HG02884 (cell line): ENCODE results near the gene MORN2.
"Not testable (repeated sequence)": the region's sequence is repeated elsewhere in the genome, so short reads cannot be mapped to it uniquely, and the experiment has no call there.

Source experiments
- ATAC-seq: cut with Tn5 transposase; IDR thresholded peaks from one replicate; pipeline ENCODE4 v1.9.1; 2021; ENCODE audit warnings: mild to moderate bottlenecking, moderate library complexity; ENCODE audit not compliant: unreplicated experiment

The MORN2 gene

DNA sequence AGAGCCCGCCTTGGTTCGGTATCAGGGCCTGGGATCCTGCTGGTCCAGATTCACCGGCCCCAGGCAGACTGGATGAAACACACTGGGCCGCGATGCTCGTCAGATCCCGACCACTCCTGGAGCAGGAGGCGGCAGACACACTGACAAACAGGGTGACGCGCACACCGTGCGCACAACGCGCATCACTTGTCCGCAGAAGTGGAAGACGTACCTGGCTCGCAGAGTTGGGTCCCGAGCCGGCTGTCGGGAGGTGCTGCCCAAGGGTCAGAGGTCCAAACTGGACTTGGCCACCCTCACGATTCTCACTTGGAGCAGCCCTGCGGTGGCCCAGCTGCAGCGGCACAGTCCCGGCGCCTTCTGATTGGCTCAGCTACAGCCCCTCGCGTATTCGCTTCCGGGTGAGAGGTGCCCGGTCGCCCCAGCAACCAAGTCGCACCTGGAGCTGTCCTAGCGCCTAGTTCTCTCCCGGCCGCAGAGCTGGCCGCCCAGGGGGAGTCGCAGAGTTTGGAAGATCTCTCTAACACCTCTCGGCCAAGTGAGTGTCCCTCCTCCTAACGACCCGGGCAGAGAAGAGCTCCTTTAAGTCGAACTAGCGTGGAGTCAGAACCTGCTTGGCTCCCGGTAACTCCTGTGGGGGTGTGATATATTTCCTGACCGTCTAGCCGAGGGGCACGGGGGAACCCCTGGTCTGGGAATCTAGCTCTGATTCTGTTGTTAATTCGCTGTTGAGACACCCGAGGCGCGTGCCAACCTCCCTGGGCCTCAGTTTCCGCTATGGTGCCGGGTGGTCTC is at the start of gene MORN2, which contains the start of gene DHX57:
Gene MORN2 (plus strand): TSS at position 401 of the 792 bp plus-strand sequence.
Gene DHX57 (minus strand): TSS at position 359 of the 792 bp plus-strand sequence. CDS start 7,529 bp downstream, outside the sequence.
- ATAC-seq: peak; percentile 100

DNA sequence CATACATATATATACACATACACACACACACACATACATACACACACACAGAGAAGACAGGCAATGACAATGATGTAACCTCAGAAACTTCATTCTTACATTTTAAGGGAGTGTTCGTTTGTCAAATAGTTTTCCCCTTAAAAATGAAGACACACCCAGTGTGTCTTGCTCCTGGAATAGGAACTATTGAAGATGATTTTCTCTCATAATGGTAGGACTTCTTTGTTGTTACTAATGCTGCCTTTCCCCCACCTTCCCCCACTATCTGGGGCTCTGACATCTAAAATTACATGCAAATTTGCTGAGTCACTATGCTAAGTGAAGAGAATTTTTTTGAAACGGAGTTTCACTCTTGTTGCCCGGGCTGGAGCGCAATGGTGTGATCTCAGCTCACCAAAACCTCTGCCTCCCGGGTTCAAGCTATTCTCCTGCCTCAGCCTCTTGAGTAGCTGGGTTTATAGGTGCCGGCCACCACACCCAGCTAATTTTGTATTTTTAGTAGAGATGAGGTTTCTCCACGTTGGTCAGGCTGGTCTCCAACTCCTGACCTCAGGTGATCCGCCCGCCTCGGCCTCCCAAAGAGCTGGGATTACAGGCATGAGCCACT is 48.1 kb upstream of the MORN2 start:
- ATAC-seq: not testable (repeated sequence)

DNA sequence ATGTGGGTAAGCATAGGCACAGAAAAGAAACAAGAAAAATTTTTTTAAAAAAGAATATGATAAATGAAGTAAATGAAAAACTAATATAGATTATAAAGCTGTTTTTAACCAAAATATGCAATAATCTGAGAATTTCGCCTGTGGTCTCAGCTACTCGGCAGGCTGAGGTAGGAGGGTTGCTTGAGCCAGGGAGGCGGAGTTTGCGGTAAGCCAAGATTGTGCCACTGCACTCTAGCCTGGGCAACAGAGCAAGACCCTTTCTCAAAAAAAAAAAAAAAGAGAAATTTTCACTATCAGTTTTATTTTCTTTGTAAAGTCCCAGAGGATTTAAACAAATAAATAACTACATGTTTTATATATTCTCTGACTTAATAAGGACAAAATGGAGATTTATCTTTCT is 47.3 kb upstream of the MORN2 start:
- no peak for ATAC-seq

DNA sequence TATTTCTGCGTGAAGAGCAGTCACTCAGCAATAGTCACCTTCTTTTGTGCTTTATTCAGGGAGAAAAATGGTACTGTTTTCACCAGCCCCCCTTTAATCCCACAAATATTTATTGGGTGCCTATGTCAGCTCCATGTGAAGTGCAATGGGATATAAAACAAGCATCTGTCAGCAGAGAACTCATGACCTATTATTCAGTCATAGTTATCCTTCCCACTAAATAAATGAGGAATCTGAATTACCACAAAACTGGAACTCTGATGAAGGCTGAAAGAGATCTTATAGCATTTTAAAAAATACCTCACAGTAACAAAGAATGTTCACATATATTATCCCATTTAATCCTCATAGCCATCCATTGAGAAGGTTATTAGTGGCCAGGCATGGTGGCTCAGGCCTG is 45.8 kb upstream of the MORN2 start:
- ATAC-seq: no peak

DNA sequence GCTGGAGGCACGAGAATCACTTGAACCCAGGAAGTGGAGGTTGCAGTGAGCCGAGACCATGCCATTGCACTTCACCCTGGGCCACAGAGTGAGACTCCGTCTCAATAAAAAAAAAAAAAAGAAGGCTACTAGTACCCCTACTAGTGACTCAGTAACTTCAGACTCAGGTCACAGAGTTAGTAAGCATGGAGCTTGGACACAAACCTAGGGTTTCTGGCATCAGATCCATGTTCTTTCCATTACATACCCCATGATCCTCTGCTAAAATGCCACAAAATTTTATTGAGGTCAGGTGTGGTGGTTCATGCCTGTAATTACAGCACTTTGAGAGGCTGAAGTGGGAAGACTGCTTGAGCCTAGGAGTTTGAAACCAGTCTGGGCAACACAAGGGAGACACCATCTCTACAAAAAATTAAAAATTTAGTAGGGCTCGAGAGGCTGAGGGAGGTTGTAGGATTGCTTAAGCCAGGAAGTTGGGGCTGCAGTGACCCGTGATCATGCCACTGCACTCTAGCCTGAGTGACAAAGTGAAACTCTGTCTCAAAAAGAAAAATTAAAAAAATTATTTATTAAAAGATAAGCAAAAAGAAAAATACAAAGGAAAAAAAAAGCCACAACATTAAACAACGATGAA is 45.1 kb upstream of the MORN2 start:
- no peak for ATAC-seq

DNA sequence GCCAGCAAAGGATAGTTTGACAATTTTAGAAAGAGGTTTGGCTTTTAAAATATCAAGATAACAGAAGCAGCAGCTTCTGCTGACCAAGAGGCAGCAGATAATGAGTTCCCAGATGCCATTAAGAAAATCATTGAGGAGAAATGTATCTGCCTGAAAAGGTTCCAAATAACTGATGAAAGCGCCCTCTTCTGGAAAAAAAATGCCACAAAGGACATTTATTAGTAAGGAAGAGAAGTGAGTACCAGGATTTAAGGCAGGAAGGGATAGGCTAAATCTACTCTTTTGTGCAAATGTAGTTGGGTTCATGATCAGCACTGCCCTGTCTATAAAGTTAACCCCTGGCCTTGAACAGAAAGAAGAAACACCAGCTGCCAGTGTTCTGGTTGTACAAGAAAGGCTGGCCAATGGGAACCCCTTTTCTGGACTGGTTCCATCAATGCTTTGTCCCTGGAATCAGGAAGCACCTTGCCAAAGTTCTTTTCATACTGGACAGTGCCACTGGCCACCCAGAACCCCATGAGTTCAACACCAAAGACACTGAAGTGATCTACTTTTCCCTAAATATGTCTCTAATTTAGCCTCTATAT is 40.7 kb upstream of the MORN2 start:
- no peak for ATAC-seq

DNA sequence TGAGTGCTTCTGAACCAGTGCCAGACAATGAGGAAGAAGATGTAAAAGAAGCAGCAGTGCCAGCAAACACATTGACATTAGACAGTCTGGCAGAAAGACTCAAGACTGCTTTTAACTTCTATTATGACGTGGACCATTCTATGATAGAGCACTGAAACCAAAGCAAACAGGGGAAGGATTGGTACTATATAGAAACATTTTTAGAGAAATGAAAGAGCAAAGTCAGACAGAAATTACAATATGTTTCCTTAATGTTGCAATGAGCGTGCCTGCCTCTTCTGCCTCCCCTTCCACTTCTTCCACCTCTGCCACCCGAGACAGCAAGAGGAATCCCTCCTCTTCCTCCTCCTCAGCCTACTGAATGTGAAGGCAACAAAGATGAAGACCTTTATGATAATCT is 39.8 kb upstream of the MORN2 start:
- ATAC-seq: peak; percentile 92

DNA sequence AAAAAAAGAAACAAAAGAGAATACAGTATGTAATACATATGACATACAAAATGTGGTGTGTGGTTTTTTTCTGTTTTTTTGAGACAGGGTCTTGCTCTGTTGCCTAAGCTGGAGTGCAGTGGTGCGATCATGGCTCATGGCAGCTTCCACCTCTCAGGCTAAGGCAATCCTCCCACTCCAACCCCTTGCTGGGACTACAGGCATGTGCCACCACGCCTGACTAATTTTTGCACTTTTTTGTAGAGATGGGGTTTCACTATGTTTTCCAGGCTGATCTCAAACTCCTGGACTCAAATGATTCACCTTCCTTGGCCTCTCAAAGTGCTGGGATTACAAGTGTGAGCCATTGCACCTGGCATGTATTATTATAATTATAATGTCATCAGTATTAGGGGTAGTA is 39.0 kb upstream of the MORN2 start:
- ATAC-seq: no peak

DNA sequence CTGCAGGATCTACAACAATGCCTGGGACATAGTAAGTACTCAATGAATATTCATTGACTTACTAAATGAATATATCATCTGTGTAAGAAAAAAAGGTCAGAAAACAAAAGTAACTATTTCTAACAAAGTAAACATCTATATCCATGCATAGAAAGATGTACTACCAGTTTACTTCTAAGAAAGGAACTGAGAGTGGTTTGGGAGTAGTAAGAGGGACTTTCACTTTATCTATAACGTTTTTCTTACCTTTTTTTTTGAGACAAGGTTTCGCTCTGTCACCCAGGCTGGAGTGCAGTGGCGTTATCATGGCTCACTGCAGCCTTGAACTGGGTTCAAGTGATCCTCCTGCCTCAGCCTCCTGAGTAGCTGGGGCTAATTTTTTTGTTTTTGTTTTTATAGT is 25.7 kb upstream of the MORN2 start:
- ATAC-seq: peak; percentile 85

DNA sequence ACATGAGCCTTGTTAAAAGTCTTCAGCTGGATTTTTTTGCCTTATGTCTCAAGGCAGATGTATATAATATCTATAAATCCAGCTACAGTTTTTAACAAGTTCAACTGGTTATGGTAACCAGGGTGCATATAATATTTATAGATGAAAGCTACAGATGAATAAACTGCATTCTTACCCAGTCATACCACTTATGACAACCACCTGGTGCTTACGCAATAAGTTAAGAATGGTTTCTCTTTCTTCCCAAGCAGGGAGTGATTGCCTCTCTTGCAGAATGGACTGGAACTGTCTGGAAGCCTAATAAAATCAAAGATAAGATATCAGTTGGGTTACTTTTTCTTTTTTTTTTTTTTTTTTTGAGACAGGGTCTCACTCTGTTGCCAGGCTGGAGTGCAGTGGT is 19.6 kb upstream of the MORN2 start:
- no peak for ATAC-seq

DNA sequence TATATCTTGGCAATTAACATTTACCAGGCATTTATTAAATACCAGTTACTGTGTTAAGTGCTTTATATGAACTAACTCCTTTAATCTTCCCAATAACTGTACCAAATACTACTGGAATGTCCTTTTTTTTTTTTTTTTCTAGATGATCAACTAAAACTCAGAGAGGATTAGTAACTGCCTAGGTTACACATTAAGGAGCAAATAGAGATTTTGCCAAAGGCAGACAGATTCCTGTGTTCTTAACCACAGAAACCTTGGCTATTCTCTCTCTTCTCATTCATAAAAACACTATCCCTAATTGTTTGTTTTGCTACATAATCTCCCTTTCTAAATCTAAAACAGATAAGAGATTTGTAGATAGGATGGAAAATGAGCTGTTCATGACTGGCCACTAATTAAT is 13.3 kb upstream of the MORN2 start:
- ATAC-seq: no peak

DNA sequence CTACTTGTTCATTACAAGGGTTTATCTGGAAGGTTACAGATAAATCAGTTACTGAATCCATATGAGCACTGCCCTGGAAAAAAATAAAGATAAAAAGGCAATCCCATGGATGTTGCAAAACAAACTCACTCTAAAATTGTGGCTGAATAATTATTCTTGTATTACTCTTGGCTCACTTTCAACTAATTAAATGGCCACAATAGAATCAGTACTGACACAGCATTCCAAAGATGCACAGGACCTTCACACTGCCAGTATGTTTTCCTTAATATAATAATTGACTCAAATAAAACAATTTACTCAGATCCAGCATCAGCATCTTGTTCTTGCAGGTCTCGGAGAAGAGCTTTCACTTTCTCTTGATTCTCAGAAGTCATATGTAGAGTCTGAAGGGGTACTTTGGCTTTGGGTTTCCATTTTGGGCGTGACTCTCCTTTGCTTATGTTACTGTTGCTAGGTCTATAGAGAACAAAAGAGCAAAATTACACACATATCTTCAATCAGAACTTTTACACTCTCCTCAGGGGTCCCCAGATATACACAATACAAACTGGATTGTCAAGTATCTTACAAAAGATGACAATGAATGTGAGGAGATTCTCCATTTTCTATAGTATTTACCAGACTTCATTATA is 12.6 kb upstream of the MORN2 start:
- ATAC-seq: no peak

DNA sequence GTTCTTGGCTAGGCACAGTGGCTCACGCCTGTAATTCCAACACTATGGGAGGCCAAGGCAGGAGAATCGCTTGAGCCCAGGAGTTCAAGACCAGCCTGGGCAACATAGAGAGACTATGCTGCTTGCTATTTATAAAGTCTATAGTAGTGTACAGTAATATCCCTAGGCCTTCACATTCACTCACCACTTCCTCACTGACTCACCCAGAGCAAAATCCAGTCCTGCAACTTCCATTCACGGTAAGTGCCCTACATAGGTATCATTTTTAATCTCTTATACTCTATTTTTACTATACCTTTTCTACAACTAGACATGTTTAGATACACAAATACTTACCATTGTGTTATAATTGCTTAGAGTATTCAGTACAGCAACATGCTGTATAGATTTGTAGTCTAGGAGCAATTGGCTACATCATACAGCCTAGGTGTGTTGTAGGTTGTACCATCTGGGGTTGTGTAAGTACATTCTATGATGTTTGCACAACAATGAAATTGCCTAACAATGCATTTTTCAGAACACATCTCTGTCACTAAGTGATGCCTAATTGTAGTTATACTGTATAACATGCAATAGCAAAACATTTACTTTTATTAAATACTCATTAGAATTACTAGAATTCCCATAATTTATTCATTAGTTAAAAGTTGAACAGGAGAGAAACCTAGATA is 8.9 kb upstream of the MORN2 start:
- ATAC-seq: no peak

DNA sequence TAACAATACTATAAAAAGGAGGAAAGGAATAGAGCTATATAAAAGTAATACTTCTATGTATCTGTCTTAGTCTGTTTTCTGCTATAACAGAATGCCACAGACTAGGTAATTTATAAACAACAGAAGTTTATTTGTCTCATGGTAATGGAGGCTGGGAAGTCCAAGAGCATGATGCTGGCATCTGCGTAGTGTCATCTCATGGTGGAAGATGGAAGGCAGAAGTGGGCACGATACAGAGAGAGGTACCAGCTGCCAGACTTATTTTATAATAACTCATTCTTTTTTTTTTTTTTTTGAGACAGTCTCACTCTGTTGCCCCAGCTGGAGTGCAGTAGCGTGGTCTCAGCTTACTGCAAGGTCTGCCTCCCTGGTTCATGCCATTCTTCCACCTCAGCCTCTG is 4.3 kb upstream of the MORN2 start:
- ATAC-seq: no peak

DNA sequence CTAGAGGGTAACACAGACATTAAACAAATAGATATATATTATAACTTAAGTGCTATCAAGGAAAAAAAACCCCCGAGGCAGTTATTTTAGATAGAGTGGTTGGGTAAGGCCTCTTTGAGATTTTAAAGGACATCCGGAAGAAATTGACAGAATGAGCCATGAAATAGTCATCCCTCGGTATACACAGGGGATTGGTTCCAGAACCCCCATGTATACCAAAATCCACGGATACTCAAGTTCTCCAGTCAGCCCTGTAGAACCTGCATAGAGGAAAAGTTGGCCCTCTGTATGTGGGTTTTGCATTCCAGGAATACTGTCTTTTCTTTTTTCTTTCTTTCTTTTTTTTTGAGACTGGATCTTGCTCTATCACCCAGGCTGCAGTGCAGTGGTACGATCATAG is 2.0 kb upstream of the MORN2 start:
- no peak for ATAC-seq

DNA sequence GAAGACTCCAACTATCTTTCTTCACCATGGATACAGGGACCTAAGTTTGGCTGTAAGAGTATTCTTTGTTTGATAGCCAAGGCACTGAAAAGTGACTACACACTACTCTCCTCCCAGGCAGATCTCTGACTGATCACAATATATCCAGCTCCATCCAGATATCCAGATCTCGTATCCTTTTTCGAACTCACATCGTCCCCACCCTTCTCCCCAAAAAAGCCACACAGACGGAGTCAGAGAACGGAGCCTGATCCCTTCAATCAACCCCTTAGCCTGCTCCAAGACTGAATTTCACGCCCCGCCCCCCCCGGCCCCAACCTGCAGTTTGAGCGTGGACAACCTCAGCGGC is 575 bp upstream of the MORN2 start:
- no peak for ATAC-seq

DNA sequence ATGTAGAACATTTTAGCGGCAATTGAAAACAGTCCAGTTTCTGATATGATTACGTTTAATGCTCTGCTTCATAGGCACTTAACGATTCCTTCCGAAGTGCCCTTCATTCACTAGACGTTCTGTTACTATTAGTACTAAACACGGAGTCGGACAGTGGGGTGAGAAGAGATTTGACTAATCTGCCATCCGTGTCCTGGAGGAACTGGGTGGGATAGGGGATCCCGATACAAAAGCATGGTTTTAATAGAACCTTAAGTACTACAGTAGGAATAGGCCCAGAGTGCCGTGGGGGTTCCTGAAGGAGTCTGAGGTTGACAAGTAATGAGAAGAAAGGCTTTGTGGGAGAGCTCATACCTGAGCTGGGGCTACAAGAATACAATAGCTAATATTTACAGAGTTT is 631 bp downstream of the MORN2 start:
- ATAC-seq: no peak

DNA sequence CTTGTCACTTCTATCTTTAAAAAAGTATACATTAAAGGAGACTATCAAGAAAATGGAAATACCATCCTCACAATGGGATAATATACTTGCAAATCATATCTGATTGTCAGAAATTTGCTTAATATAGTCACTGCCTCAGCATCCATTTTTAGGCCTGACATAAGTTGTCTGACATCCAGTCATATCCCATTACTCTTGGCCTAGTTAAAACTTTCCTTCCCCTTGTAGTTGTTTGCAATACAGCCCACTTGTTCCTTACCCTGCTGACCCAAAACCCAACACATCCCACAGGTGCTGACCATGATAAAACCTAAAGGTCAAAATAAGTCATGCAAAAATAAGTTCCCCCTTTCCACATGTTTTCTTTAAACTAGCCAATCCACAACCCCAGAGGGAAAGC is 10.3 kb downstream of the MORN2 start:
- ATAC-seq: no peak

DNA sequence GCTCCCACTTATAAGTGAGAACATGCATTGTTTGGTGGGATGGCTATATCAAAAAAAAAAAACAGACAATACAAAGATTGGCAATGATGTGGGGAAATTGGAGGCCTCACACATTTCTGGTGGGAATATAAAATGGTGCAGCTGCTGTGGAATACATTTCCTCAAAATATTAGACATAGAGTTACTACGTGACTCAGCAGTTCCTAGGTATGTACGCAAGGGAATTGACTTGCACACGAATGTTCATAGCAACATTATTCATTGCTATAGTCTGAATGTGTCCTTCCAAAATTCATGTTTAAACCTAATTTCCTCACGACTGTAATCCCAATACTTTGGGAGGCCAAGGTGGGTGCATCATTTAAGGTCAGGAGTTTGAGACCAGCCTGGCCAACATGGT is 11.6 kb downstream of the MORN2 start:
- ATAC-seq: no peak

DNA sequence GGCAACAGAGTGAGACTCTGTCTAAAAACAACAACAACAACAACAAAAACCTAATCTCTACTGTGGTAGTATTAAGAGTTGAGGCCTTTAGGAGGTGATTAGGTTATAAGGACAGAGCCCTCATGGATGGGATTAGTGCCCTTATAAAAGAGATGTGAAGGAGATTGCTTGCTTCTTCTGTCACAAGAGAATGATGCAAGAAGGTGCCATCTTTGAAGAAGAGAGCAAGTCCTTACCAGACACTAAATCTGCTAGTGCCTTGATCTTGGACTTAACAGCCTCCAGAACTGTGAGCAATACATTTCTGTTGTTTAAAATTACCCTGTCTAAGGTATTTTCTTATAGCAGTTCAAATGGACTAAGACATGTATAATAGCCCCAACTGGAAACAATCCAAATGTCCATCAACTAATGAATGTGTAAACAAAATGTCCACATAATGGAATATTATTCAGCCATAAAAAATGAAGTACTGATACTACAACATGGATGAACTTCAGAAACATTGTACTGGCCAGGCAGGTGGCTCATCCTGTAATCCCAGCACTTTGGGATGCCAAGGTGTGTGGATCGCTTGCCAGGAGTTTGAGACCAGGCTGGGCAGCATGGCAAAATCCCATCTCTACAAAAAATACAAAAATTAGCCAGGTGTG is 12.3 kb downstream of the MORN2 start:
- ATAC-seq: no peak
